Measurements from ENCODE around the gene PLEKHA6.

PLEKHA6 gene

GRCh38 chr1:204296431-204296988 lies 63.2 kb downstream of the PLEKHA6 start:
- no peak for TF ChIP-seq CTCF (IDR thresholded peaks at IDR 0.05; ENCODE audit: low read depth, low read length, missing control alignments)
- no peak overlapping the region for H3K4me3 ChIP-seq (ENCODE audit: low read depth, low read length)
- in situ Hi-C loops (cut with HindIII; ENCODE audit: low sequenced_read_pairs), result no loop called here
- no peak for DNase-seq (ENCODE audit: low read depth)

GRCh38 chr1:204295671-204296070 lies 64.1 kb downstream of the PLEKHA6 start:
- DNase-seq (ENCODE audit: low read depth), result no peak
- TF ChIP-seq CTCF (IDR thresholded peaks at IDR 0.05; ENCODE audit: low read depth, low read length, missing control alignments), result no peak
- in situ Hi-C loops (cut with HindIII; ENCODE audit: low sequenced_read_pairs), result no loop called here
- no peak overlapping the region for H3K4me3 ChIP-seq (ENCODE audit: low read depth, low read length)

GRCh38 chr1:204294357-204294756 lies 65.4 kb downstream of the PLEKHA6 start:
- H3K4me3 ChIP-seq (ENCODE audit: low read depth, low read length), result no peak overlapping the region
- DNase-seq (ENCODE audit: low read depth), result peak; percentile 70
- TF ChIP-seq CTCF (IDR thresholded peaks at IDR 0.05; ENCODE audit: low read depth, low read length, missing control alignments), result no peak
- in situ Hi-C loops (cut with HindIII; ENCODE audit: low sequenced_read_pairs), result no loop called here

- DNase-seq (ENCODE audit: low read depth), result no peak
- in situ Hi-C loops (cut with HindIII; ENCODE audit: low sequenced_read_pairs), result no loop called here
- TF ChIP-seq CTCF (IDR thresholded peaks at IDR 0.05; ENCODE audit: low read depth, low read length, missing control alignments), result no peak
- no peak overlapping the region for H3K4me3 ChIP-seq (ENCODE audit: low read depth, low read length)
These were observed 66.0 kb downstream of the PLEKHA6 start for GRCh38 chr1:204293605-204294337.

- no peak overlapping the region for H3K4me3 ChIP-seq (ENCODE audit: low read depth, low read length)
- in situ Hi-C loops (cut with HindIII; ENCODE audit: low sequenced_read_pairs), result no loop called here
- TF ChIP-seq CTCF (IDR thresholded peaks at IDR 0.05; ENCODE audit: low read depth, low read length, missing control alignments), result no peak
- no peak for DNase-seq (ENCODE audit: low read depth)
These were observed 67.0 kb downstream of the PLEKHA6 start for GRCh38 chr1:204292740-204293139.

- in situ Hi-C loops (cut with HindIII; ENCODE audit: low sequenced_read_pairs), result no loop called here
- no peak for DNase-seq (ENCODE audit: low read depth)
These were observed 70.4 kb downstream of the PLEKHA6 start for GRCh38 chr1:204289280-204289679.

More at GRCh38 chr1:204289280-204289679, 70.4 kb downstream of the PLEKHA6 start:
- no peak overlapping the region for H3K4me3 ChIP-seq (ENCODE audit: low read depth, low read length)
- TF ChIP-seq CTCF (IDR thresholded peaks at IDR 0.05; ENCODE audit: low read depth, low read length, missing control alignments), result no peak
